GM12873 (cell line): ENCODE results near the gene C1orf185.

Experiments
- TF ChIP-seq, protein P1 (sequence below): IDR thresholded peaks from 2 replicates; pipeline ENCODE4 v1.5.1; 2012; ENCODE audit warnings: low read depth, mild to moderate bottlenecking, moderate library complexity, low read length, control low read depth; ENCODE audit not compliant: insufficient read depth; ENCODE audit errors: missing control alignments

Gene C1orf185

DNA sequence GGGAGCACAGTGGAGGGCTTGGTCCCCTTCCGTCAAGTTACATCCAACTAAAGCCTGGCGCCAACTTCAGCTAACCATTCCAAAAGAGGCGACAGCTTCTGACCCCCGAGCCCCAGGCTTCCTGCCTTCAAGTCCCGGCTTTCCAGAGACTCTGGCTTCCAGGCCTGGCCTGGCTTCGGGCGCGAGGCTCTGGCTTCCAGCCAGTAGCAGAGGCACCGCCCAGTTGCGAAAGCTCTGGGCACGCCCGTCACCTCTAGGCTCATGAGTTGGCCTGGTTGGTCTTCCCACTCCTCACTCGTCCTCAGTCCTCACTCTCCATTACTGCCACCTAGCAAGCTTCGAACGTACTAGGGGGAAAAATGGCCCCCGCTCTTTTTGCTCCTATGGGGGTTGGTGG lies 30.0 kb upstream of the C1orf185 start:
- TF ChIP-seq, protein P1, sequence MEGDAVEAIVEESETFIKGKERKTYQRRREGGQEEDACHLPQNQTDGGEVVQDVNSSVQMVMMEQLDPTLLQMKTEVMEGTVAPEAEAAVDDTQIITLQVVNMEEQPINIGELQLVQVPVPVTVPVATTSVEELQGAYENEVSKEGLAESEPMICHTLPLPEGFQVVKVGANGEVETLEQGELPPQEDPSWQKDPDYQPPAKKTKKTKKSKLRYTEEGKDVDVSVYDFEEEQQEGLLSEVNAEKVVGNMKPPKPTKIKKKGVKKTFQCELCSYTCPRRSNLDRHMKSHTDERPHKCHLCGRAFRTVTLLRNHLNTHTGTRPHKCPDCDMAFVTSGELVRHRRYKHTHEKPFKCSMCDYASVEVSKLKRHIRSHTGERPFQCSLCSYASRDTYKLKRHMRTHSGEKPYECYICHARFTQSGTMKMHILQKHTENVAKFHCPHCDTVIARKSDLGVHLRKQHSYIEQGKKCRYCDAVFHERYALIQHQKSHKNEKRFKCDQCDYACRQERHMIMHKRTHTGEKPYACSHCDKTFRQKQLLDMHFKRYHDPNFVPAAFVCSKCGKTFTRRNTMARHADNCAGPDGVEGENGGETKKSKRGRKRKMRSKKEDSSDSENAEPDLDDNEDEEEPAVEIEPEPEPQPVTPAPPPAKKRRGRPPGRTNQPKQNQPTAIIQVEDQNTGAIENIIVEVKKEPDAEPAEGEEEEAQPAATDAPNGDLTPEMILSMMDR, result no peak

DNA sequence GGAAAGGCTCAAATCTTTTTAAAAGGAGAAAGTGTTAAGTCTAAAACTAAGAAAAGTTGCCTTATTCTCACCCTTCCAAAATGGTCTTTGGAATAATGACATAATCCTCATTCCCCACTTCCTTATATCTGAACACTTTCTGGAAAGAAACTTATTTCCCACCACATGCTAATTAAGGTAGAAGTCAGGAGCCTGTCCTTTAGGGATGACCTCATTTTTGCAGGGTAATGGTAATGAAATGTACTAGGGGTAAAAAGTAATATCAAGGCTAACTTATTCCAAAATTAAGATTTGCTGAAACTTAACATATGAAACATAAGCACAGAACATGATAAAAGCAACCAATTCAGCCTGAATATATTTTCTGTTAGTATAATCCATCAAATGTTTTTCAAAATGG lies 29.4 kb upstream of the C1orf185 start:
- TF ChIP-seq, protein P1, result no peak

DNA sequence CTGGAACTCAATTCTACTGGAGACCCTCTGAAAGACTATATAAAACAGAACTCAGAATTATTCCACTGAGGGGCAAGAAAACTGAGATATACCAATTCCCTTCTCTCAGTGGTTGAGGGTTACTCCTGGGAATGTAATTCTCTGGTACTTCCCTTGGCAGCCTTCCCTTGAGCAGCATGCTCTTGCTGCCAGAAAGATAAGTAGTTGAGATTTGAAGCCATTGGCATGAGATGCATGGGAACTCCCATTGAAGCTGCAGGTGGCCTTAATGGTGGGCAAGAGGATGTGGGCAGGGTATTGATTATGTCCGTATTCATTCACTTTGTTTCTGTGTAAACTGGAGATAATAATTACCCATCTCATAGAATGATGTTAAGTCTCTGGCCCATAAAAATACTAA lies 28.6 kb upstream of the C1orf185 start:
- TF ChIP-seq, protein P1, result no peak

DNA sequence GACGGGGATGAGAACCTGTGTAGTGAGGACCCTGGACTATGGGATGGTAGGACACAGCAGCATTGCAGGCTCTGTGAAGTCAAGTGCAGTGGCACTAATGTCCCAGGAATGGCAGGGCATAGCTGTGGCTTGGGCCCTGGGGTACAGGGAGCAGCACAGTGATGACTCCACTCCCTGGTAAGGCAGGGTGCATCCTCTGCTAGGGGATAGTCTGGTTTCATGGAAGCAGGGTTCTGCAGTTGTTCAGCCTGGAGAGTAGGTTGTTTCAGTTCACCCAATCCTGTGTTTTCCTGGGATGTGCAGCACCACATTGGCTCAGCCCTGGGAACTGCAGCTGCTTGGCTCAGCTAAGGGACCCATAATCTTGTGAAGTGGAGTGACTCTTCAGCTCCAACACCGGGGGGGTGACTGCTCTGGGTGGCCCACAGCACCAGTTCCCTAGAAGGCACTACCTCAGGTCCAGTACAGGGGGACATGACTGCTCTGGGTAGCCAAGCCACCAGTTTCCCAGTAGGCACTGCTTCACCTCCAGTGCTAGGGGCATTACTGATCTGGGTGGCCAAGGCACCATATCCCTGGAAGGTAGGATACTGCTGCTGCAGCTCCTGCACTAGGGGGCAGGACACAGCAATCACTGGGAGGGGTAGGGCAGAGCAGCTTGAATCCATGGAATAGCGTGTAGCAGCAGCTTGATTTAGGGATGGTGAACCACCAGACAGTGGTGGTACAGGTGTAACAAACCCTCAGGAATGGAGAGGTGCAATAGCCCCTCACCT lies 15.3 kb upstream of the C1orf185 start:
- TF ChIP-seq, protein P1, result no peak

DNA sequence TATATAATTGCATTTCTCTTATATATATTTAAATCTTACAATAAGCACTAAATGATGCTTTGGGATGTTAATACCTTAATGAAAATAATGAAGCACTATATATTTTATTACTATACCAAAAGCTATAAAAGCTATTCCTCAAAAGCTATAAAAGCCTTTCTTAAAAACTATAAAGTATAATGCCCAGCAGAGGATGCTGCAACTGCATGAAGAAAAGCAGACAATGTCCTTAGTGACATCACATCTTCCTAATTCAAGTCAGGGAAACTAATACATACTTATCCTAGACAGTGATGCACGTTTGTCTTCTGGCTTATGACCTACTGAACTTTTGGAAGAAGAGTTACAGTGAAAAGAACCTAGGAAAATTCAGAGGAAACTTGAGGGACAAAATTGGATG lies 13.6 kb upstream of the C1orf185 start:
- TF ChIP-seq, protein P1, result peak; percentile 51

DNA sequence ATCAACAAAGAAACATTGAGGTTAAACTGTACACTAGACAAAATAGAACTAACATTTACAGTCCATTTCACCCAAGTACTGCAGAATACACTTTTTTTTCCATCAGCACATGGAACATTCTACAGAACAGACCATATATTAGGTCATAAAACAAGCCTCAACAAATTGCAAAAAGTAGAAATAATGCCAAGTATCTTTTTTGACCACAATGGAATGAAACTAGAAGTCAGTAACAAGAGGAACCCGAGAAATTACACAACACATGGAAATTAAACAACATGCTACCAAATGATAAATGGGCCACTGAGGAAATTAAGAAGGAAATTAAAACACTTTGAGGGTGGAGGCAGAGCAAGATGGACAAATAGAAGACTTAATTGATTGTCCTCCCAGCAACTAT lies 8.4 kb upstream of the C1orf185 start:
- TF ChIP-seq, protein P1, result no peak

DNA sequence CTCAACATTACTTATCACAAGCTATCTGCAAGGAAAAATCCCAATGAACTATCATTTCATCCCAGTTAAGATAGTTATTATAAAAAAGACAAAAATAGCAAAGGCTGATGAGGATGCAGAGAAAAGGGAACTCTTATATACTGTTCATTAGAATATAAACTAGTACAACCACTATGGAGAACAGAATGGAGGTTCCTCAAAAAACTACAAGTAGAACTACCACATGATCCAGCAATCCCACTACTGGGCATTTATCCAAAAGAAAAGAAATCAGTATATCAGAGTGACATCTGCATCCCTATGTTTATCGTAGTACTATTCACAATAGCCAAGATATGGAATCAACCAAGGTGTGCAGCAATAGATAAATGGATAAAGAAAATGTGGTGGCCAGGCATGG lies 4.9 kb upstream of the C1orf185 start:
- TF ChIP-seq, protein P1, result no peak
